Ramos (cell line): Measurements from ENCODE around the gene CALHM2.

Experiments
- in situ Hi-C: fragments of 300-500 bp; cut with MboI; formaldehyde crosslinking; loops from one replicate; pipeline ENCODE4 v1.14.3; 2022; ENCODE audit warnings: low sequenced_read_pairs; ENCODE audit not compliant: unreplicated experiment

CALHM2 gene

GRCh38 chr10:103428989-103429643 is 23.1 kb downstream of the CALHM2 start:
- in situ Hi-C loops, result no loop called here

- in situ Hi-C loops, result no loop called here
These were observed 24.3 kb downstream of the CALHM2 start for GRCh38 chr10:103427866-103428265.

- in situ Hi-C loops, result no loop called here
These were observed 28.4 kb downstream of the CALHM2 start for GRCh38 chr10:103423748-103424147.

- in situ Hi-C loops, result loop anchor here (5.0 kb wide), 1 partner anchor 58 kb away; the partner anchor contains the start of gene CALHM3
These were observed 33.1 kb downstream of the CALHM2 start for GRCh38 chr10:103419101-103419500.

GRCh38 chr10:103417601-103418000 is 34.6 kb downstream of the CALHM2 start:
- in situ Hi-C loops, result loop anchor here (5.0 kb wide), 1 partner anchor 60 kb away; the partner anchor contains the start of gene CALHM3

GRCh38 chr10:103417148-103417469 is 35.1 kb downstream of the CALHM2 start:
- in situ Hi-C loops, result loop anchor here (5.0 kb wide), 1 partner anchor 60 kb away; the partner anchor contains the start of gene CALHM3

- in situ Hi-C loops, result loop anchor here (5.0 kb wide), 1 partner anchor 61 kb away; the partner anchor contains the start of gene CALHM3
These were observed 35.6 kb downstream of the CALHM2 start for GRCh38 chr10:103416436-103417147.

GRCh38 chr10:103415581-103415980 is 36.6 kb downstream of the CALHM2 start:
- in situ Hi-C loops, result loop anchor here (5.0 kb wide), 1 partner anchor 62 kb away; the partner anchor contains the start of gene CALHM3

- in situ Hi-C loops, result no loop called here
These were observed 38.6 kb downstream of the CALHM2 start for GRCh38 chr10:103413564-103413963.

- in situ Hi-C loops, result no loop called here
These were observed 54.9 kb downstream of the CALHM2 start for GRCh38 chr10:103397191-103397825.

GRCh38 chr10:103396789-103397087 is 55.4 kb downstream of the CALHM2 start:
- in situ Hi-C loops, result no loop called here
